Fibroblast of lung (primary cell): ENCODE data around the gene SNAPC2. TPM values are rescaled to one million over a fixed set of nuclear protein-coding genes. Genes with fewer than 3 reads are reported as not detected.

Source experiments
- DNase-seq, 2 donors: peaks; one replicate each; pipeline versions ENCODE4 v3.0.0 to v3.0.0-alpha.2; 2010; ENCODE audit warnings: low read depth in 2 of 2
- H2AFZ ChIP-seq: 2 replicates; pipeline ENCODE4 v1.5.1; 2012; ENCODE audit warnings: low read length, control low read depth, inconsistent platforms
- H3K27ac ChIP-seq: 2 replicates; pipeline ENCODE4 v1.5.1; 2011; ENCODE audit warnings: low read length, control low read depth; ENCODE audit not compliant: insufficient read depth
- H3K27me3 ChIP-seq: 2 replicates; pipeline ENCODE4 v1.5.1; 2011; ENCODE audit warnings: mild to moderate bottlenecking, low read length; ENCODE audit not compliant: control insufficient read depth, insufficient read depth
- H3K36me3 ChIP-seq: 2 replicates; pipeline ENCODE4 v1.5.1; 2011; ENCODE audit warnings: low read length; ENCODE audit not compliant: control insufficient read depth, insufficient read depth
- H3K4me1 ChIP-seq: 2 replicates; pipeline ENCODE4 v1.5.1; 2011; ENCODE audit warnings: low read length; ENCODE audit not compliant: control insufficient read depth, insufficient read depth; ENCODE audit errors: extremely low read depth
- H3K4me2 ChIP-seq: 2 replicates; pipeline ENCODE4 v1.5.1; 2011; ENCODE audit warnings: low read length, control low read depth; ENCODE audit not compliant: insufficient read depth; ENCODE audit errors: extremely low read depth
- H3K4me3 ChIP-seq, 4 experiments: fragments of 200-600 bp in 1 of 4; sonication (generic) in 1 of 4; replicated peaks in 1 of 4; 2 replicates each; pipeline ENCODE4 v1.5.1; 2011 to 2016; ENCODE audit warnings: low read length in 4 of 4, low read depth in 3 of 4, mild to moderate bottlenecking in 3 of 4, control low read depth in 2 of 4, inconsistent platforms in 1 of 4, mixed read lengths in 1 of 4; ENCODE audit not compliant: insufficient read depth in 1 of 4; ENCODE audit errors: control extremely low read depth in 1 of 4
- H3K79me2 ChIP-seq: 2 replicates; pipeline ENCODE4 v1.5.1; 2012; ENCODE audit warnings: mild to moderate bottlenecking, low read length, inconsistent platforms; ENCODE audit not compliant: control insufficient read depth, insufficient read depth
- H3K9ac ChIP-seq: 2 replicates; pipeline ENCODE4 v1.5.1; 2011; ENCODE audit warnings: mild to moderate bottlenecking, low read length, control low read depth; ENCODE audit not compliant: insufficient read depth
- H3K9me3 ChIP-seq: 2 replicates; pipeline ENCODE4 v1.5.1; 2012; ENCODE audit warnings: low read depth, low read length; ENCODE audit not compliant: control insufficient read depth, insufficient read depth
- H4K20me1 ChIP-seq: 2 replicates; pipeline ENCODE4 v1.5.1; 2011; ENCODE audit warnings: low read length; ENCODE audit not compliant: control insufficient read depth, insufficient read depth; ENCODE audit errors: extremely low read depth
- EZH2 ChIP-seq: IDR thresholded peaks from 2 replicates; pipeline ENCODE4 v1.5.1; 2012; ENCODE audit warnings: low read length, control low read depth, mild to moderate bottlenecking; ENCODE audit errors: missing control alignments
- polyA plus RNA-seq, 2 donors: library from polyadenylated mRNA; depleted of rRNA in 1 of 2; stranded (reverse) in 1 of 2; unstranded in 1 of 2; fragments of >200 nt; gene quantifications; 2 replicates each; pipeline ENCODE4 v1.2.1, GENCODE V29; 2011 to 2012; ENCODE audit warnings: missing spikeins in 1 of 2
- total RNA-seq: library from RNA; depleted of rRNA; stranded (reverse); fragments of >200 nt; gene quantifications from 2 replicates; pipeline ENCODE4 v1.2.1, GENCODE V29; 2014
- TF ChIP-seq, protein P1 (sequence below), 2 donors: IDR thresholded peaks in 1 of 2; conservative IDR thresholded peaks in 1 of 2; 1 replicate in 1 of 2; 2 replicates in 1 of 2; pipeline ENCODE4 v1.5.1; 2011 to 2012; ENCODE audit warnings: low read length in 2 of 2, control low read depth in 1 of 2, inconsistent platforms in 1 of 2, low read depth in 1 of 2, mild to moderate bottlenecking in 1 of 2

Gene SNAPC2
- total and polyA plus RNA-seq, 2 donors (not counting 1 experiment from before 2014, with no cell fraction given) = 11.4 to 13.4 TPM

DNA sequence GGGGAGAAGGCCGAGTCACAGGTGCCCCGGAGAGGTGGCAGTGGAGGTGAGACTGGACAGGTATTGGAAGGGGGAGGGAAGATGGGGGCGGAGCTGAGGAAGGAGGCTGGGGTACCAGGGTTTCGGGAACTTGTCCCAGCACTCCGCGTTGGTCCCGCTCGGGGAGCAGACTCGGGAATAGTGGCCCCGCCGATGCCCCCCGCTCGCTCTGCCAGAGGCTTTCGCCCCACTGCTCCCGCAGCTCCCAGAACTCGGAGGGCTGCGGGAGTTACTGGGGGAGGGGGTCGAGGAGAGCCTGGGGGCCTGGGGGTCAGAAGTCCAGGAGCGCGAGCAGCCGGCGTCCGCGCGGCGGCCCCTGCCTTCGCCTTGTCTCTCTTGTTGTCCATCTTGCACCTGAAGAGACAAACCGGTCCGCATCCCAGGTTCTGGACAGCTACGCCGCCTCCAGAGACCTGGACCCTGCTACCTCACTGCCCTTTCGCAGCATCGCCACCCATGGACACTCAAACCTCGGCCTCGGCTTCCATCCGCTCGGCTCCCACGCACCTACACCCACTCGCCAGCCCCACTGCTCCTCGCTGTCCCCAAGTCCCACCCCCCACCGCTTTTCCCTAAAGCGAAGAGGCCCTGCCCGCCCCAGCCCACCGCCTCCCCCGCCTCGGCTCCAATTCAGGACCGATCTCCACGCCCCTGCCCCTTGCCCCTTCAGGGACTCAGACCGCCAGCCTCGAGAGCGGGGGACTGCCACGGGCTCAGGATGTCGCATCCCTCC lies 46.6 kb upstream of the SNAPC2 start:
- H3K27ac ChIP-seq = no peak overlapping the region

DNA sequence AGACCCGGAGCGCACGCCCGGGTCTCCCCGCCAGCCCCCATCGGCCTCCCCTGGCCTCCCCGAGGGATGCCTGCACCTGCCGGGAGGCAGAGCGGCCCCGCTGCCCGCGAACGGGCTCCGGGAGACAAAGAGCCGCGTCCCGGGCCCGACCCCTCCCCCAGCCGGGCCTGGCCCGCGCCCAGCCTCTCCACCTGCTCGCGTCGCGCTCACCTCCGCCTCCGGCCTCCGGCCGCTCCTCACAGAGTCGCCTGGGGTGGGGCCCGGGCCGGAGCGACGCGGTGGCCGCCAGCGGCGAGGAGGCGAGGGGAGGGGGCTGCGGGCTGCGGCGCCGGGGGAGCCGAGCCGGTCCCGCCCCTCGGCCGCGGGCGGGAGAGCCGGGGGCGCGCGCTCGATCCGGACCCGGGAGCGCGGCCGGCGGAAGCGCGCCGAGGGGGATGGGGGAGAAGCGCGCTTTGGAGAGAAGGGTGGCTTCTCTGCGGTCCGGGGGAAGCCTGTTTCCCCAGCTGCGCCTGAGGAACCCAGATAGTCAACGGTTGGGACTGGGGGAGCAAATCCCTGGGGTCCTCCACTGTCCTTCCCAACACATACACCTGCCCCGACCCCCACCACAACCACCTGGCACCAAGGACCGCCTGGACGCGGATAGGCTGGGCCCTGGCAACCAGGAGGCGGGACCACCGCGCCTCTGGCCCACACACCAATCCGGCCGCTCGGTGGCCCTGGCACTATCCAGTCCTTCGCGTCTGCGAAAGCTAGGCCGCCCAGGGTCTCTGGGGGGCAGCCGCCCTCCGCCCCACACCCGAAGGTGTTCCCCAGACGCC lies 45.9 kb upstream of the SNAPC2 start, which contains the start of gene PRR36:
Gene PRR36 (minus strand): TSS at position 315 of the 821 bp plus-strand sequence. CDS start 701 bp downstream, outside the sequence.
- Histone ChIP-seq H2AFZ (no peak within 1 kb of the TSS), H3K27ac (no peak within 1 kb of the TSS), H3K9me3 (no peaks in the 10 kb centered on the region), H3K4me3 (no peak within 1 kb of the TSS), H3K27me3 (peaks cover 17% of the 10 kb centered on the region), H3K79me2 (no peaks in the 10 kb centered on the region), H3K36me3 (no peaks in the 10 kb centered on the region), H3K9ac (no peak within 1 kb of the TSS), H3K4me2 (no peak within 1 kb of the TSS), H4K20me1 (no peaks in the 10 kb centered on the region), H3K4me1 (peaks cover 3% of the 10 kb centered on the region)
- peak; percentile 98 for TF ChIP-seq EZH2
- TF ChIP-seq, protein P1, sequence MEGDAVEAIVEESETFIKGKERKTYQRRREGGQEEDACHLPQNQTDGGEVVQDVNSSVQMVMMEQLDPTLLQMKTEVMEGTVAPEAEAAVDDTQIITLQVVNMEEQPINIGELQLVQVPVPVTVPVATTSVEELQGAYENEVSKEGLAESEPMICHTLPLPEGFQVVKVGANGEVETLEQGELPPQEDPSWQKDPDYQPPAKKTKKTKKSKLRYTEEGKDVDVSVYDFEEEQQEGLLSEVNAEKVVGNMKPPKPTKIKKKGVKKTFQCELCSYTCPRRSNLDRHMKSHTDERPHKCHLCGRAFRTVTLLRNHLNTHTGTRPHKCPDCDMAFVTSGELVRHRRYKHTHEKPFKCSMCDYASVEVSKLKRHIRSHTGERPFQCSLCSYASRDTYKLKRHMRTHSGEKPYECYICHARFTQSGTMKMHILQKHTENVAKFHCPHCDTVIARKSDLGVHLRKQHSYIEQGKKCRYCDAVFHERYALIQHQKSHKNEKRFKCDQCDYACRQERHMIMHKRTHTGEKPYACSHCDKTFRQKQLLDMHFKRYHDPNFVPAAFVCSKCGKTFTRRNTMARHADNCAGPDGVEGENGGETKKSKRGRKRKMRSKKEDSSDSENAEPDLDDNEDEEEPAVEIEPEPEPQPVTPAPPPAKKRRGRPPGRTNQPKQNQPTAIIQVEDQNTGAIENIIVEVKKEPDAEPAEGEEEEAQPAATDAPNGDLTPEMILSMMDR (conservative IDR thresholded peaks at IDR 0.05 in 1 of 2, IDR thresholded peaks at IDR 0.05 in 1 of 2; ENCODE audit: low read depth in 1 of 2, low read length in 2 of 2) = no peak
- DNase-seq = no peak

More for the DNA sequence above, 46.6 kb upstream of the SNAPC2 start:
- no peaks in the 10 kb centered on the region for H3K9me3 ChIP-seq
- no peak overlapping the region for H2AFZ ChIP-seq
- no peaks in the 10 kb centered on the region for H3K79me2 ChIP-seq
- no peaks in the 10 kb centered on the region for H3K36me3 ChIP-seq
- no peak overlapping the region for H3K9ac ChIP-seq
- no peak overlapping the region for H3K4me2 ChIP-seq
- peaks cover 17% of the 10 kb centered on the region for H3K27me3 ChIP-seq
- H3K4me1 ChIP-seq = peaks cover 7% of the 10 kb centered on the region
- no peak for DNase-seq
- TF ChIP-seq EZH2 = peak; percentile 93
- TF ChIP-seq, protein P1 (conservative IDR thresholded peaks at IDR 0.05 in 1 of 2, IDR thresholded peaks at IDR 0.05 in 1 of 2; ENCODE audit: low read depth in 1 of 2, low read length in 2 of 2) = no peak
- H3K4me3 ChIP-seq = no peak overlapping the region
- no peaks in the 10 kb centered on the region for H4K20me1 ChIP-seq

DNA sequence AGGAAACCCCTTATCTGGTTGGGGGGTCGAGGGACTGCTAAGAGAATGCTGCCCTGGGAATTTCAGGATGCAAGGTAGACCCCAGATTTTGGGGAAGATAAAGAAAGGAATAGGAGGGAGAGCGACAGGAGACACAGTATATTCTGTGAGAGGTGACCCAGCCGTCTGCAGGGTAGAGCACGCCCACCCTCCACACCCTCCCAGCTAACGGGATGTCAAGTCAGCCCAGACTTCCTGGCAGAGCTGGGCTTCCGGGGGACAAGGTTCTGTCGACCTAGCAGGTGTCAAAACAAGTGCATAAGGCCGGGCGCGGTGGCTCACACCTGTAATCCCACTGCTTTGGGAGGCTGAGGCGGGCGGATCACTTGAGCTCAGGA lies 45.3 kb upstream of the SNAPC2 start:
- H3K79me2 ChIP-seq = no peaks in the 10 kb centered on the region
- H3K4me2 ChIP-seq = no peak overlapping the region
- peaks cover 17% of the 10 kb centered on the region for H3K27me3 ChIP-seq
- no peak overlapping the region for H3K9ac ChIP-seq
- no peak for DNase-seq
- no peaks in the 10 kb centered on the region for H3K9me3 ChIP-seq
- H4K20me1 ChIP-seq = no peaks in the 10 kb centered on the region
- H3K36me3 ChIP-seq = no peaks in the 10 kb centered on the region
- H3K4me3 ChIP-seq = no peak overlapping the region
- peaks cover 3% of the 10 kb centered on the region for H3K4me1 ChIP-seq
- H2AFZ ChIP-seq = no peak overlapping the region
- TF ChIP-seq EZH2 = no peak
- TF ChIP-seq, protein P1 (conservative IDR thresholded peaks at IDR 0.05 in 1 of 2, IDR thresholded peaks at IDR 0.05 in 1 of 2; ENCODE audit: low read depth in 1 of 2, low read length in 2 of 2) = no peak
- H3K27ac ChIP-seq = no peak overlapping the region
